ENCODE measurements around the gene EXT2.

Gene EXT2

GRCh38 chr11:44258190-44258489 lies 162.7 kb downstream of the EXT2 start:
- H3K36me3 ChIP-seq (ENCODE audit: control insufficient read depth in 1 of 2, insufficient read depth in 2 of 2, low read length in 2 of 2), result no peaks in the 10 kb centered on the region
- no peak overlapping the region for H3K27ac ChIP-seq (ENCODE audit: low read length)
- peaks cover under 1 to 3% of the 10 kb centered on the region in 2 donors for H3K9me3 ChIP-seq (ENCODE audit: control insufficient read depth in 1 of 2, low read length in 2 of 2)
- H3K4me1 ChIP-seq (ENCODE audit: control insufficient read depth in 1 of 2, insufficient read depth in 2 of 2, low read length in 2 of 2), result no peaks in the 10 kb centered on the region
- H3K4me3 ChIP-seq (ENCODE audit: low read depth in 1 of 2, low read length in 2 of 2), result no peak overlapping the region
- H3K27me3 ChIP-seq (ENCODE audit: low read depth, low read length), result no peaks in the 10 kb centered on the region

GRCh38 chr11:44258839-44259420 lies 163.5 kb downstream of the EXT2 start:
- Histone ChIP-seq H3K9me3 (ENCODE audit: control insufficient read depth in 1 of 2, low read length in 2 of 2) (no peaks in the 10 kb centered on the region), H3K27me3 (ENCODE audit: low read depth, low read length) (no peaks in the 10 kb centered on the region), H3K36me3 (ENCODE audit: control insufficient read depth in 1 of 2, insufficient read depth in 2 of 2, low read length in 2 of 2) (no peaks in the 10 kb centered on the region), H3K27ac (ENCODE audit: low read length) (no peak overlapping the region), H3K4me1 (ENCODE audit: control insufficient read depth in 1 of 2, insufficient read depth in 2 of 2, low read length in 2 of 2) (no peaks in the 10 kb centered on the region), H3K4me3 (ENCODE audit: low read depth in 1 of 2, low read length in 2 of 2) (no peak overlapping the region)

GRCh38 chr11:44260081-44260480 lies 164.6 kb downstream of the EXT2 start:
- Histone ChIP-seq H3K36me3 (ENCODE audit: control insufficient read depth in 1 of 2, insufficient read depth in 2 of 2, low read length in 2 of 2) (no peaks in the 10 kb centered on the region), H3K9me3 (ENCODE audit: control insufficient read depth in 1 of 2, low read length in 2 of 2) (no peaks in the 10 kb centered on the region), H3K4me1 (ENCODE audit: control insufficient read depth in 1 of 2, insufficient read depth in 2 of 2, low read length in 2 of 2) (no peaks in the 10 kb centered on the region), H3K27ac (ENCODE audit: low read length) (no peak overlapping the region), H3K4me3 (ENCODE audit: low read depth in 1 of 2, low read length in 2 of 2) (no peak overlapping the region), H3K27me3 (ENCODE audit: low read depth, low read length) (no peaks in the 10 kb centered on the region)

- no peaks in the 10 kb centered on the region for H3K4me1 ChIP-seq (ENCODE audit: control insufficient read depth in 1 of 2, insufficient read depth in 2 of 2, low read length in 2 of 2)
- no peak overlapping the region for H3K4me3 ChIP-seq (ENCODE audit: low read depth in 1 of 2, low read length in 2 of 2)
- H3K27me3 ChIP-seq (ENCODE audit: low read depth, low read length), result no peaks in the 10 kb centered on the region
- H3K27ac ChIP-seq (ENCODE audit: low read length), result no peak overlapping the region
- H3K36me3 ChIP-seq (ENCODE audit: control insufficient read depth in 1 of 2, insufficient read depth in 2 of 2, low read length in 2 of 2), result no peaks in the 10 kb centered on the region
- no peaks in the 10 kb centered on the region for H3K9me3 ChIP-seq (ENCODE audit: control insufficient read depth in 1 of 2, low read length in 2 of 2)
These were observed 166.5 kb downstream of the EXT2 start for GRCh38 chr11:44261800-44262591.

- Histone ChIP-seq H3K4me3 (ENCODE audit: low read depth in 1 of 2, low read length in 2 of 2) (no peak overlapping the region), H3K27ac (ENCODE audit: low read length) (no peak overlapping the region), H3K4me1 (ENCODE audit: control insufficient read depth in 1 of 2, insufficient read depth in 2 of 2, low read length in 2 of 2) (no peaks in the 10 kb centered on the region), H3K36me3 (ENCODE audit: control insufficient read depth in 1 of 2, insufficient read depth in 2 of 2, low read length in 2 of 2) (no peaks in the 10 kb centered on the region), H3K9me3 (ENCODE audit: control insufficient read depth in 1 of 2, low read length in 2 of 2) (no peaks in the 10 kb centered on the region), H3K27me3 (ENCODE audit: low read depth, low read length) (no peaks in the 10 kb centered on the region)
These were observed 168.4 kb downstream of the EXT2 start for GRCh38 chr11:44263738-44264437.

GRCh38 chr11:44264438-44264749 lies 168.9 kb downstream of the EXT2 start:
- Histone ChIP-seq H3K4me3 (ENCODE audit: low read depth in 1 of 2, low read length in 2 of 2) (no peak overlapping the region), H3K9me3 (ENCODE audit: control insufficient read depth in 1 of 2, low read length in 2 of 2) (no peaks in the 10 kb centered on the region), H3K27ac (ENCODE audit: low read length) (no peak overlapping the region), H3K36me3 (ENCODE audit: control insufficient read depth in 1 of 2, insufficient read depth in 2 of 2, low read length in 2 of 2) (no peaks in the 10 kb centered on the region), H3K4me1 (ENCODE audit: control insufficient read depth in 1 of 2, insufficient read depth in 2 of 2, low read length in 2 of 2) (no peaks in the 10 kb centered on the region), H3K27me3 (ENCODE audit: low read depth, low read length) (no peaks in the 10 kb centered on the region)

- no peaks in the 10 kb centered on the region for H3K36me3 ChIP-seq (ENCODE audit: control insufficient read depth in 1 of 2, insufficient read depth in 2 of 2, low read length in 2 of 2)
- H3K27ac ChIP-seq (ENCODE audit: low read length), result no peak overlapping the region
- no peak overlapping the region for H3K4me3 ChIP-seq (ENCODE audit: low read depth in 1 of 2, low read length in 2 of 2)
These were observed 169.3 kb downstream of the EXT2 start for GRCh38 chr11:44264761-44265160.

GRCh38 chr11:44266056-44266780 lies 170.7 kb downstream of the EXT2 start:
- Histone ChIP-seq H3K9me3 (ENCODE audit: control insufficient read depth in 1 of 2, low read length in 2 of 2) (no peaks in the 10 kb centered on the region), H3K4me3 (ENCODE audit: low read depth in 1 of 2, low read length in 2 of 2) (no peak overlapping the region), H3K27me3 (ENCODE audit: low read depth, low read length) (no peaks in the 10 kb centered on the region), H3K36me3 (ENCODE audit: control insufficient read depth in 1 of 2, insufficient read depth in 2 of 2, low read length in 2 of 2) (no peaks in the 10 kb centered on the region), H3K27ac (ENCODE audit: low read length) (no peak overlapping the region), H3K4me1 (ENCODE audit: control insufficient read depth in 1 of 2, insufficient read depth in 2 of 2, low read length in 2 of 2) (no peaks in the 10 kb centered on the region)

More at GRCh38 chr11:44264761-44265160, 169.3 kb downstream of the EXT2 start:
- Histone ChIP-seq H3K9me3 (ENCODE audit: control insufficient read depth in 1 of 2, low read length in 2 of 2) (no peaks in the 10 kb centered on the region), H3K27me3 (ENCODE audit: low read depth, low read length) (no peaks in the 10 kb centered on the region), H3K4me1 (ENCODE audit: control insufficient read depth in 1 of 2, insufficient read depth in 2 of 2, low read length in 2 of 2) (no peaks in the 10 kb centered on the region)

GRCh38 chr11:44267006-44267749 lies 171.7 kb downstream of the EXT2 start:
- Histone ChIP-seq H3K4me1 (ENCODE audit: control insufficient read depth in 1 of 2, insufficient read depth in 2 of 2, low read length in 2 of 2) (no peaks in the 10 kb centered on the region), H3K9me3 (ENCODE audit: control insufficient read depth in 1 of 2, low read length in 2 of 2) (no peaks in the 10 kb centered on the region)

GRCh38 chr11:44267750-44268613 lies 172.5 kb downstream of the EXT2 start:
- Histone ChIP-seq H3K36me3 (ENCODE audit: control insufficient read depth in 1 of 2, insufficient read depth in 2 of 2, low read length in 2 of 2) (no peaks in the 10 kb centered on the region), H3K4me3 (ENCODE audit: low read depth in 1 of 2, low read length in 2 of 2) (no peak overlapping the region), H3K27ac (ENCODE audit: low read length) (no peak overlapping the region), H3K4me1 (ENCODE audit: control insufficient read depth in 1 of 2, insufficient read depth in 2 of 2, low read length in 2 of 2) (no peaks in the 10 kb centered on the region), H3K27me3 (ENCODE audit: low read depth, low read length) (no peaks in the 10 kb centered on the region), H3K9me3 (ENCODE audit: control insufficient read depth in 1 of 2, low read length in 2 of 2) (no peaks in the 10 kb centered on the region)

More at GRCh38 chr11:44267006-44267749, 171.7 kb downstream of the EXT2 start:
- H3K27me3 ChIP-seq (ENCODE audit: low read depth, low read length), result no peaks in the 10 kb centered on the region
- H3K36me3 ChIP-seq (ENCODE audit: control insufficient read depth in 1 of 2, insufficient read depth in 2 of 2, low read length in 2 of 2), result no peaks in the 10 kb centered on the region
- H3K27ac ChIP-seq (ENCODE audit: low read length), result no peak overlapping the region
- no peak overlapping the region for H3K4me3 ChIP-seq (ENCODE audit: low read depth in 1 of 2, low read length in 2 of 2)

Data from muscle layer of duodenum (tissue), 2 donors.